ENCODE measurements around the gene TRPM2.

GRCh38 chr21:44489962-44490361, 136.5 kb downstream of the TRPM2 start:
- TF ChIP-seq CTCF (conservative IDR thresholded peaks at IDR 0.05) (no peak; the same call in 1 of the 2 replicates), EZH2 (IDR thresholded peaks at IDR 0.05; ENCODE audit: low read depth) (no peak)
